ENCODE measurements around the gene RPL29. TPM values are rescaled to one million over a fixed set of nuclear protein-coding genes. Genes with fewer than 3 reads are reported as not detected.
A peak's percentile ranks its signal among the peaks of the same experiment; 100 is the strongest.

RPL29 gene
- total and polyA plus RNA-seq, 2 donors (not counting 3 experiments of a cell fraction or from before 2014, with no cell fraction given): 1,236 to 2,177 TPM

GRCh38 chr3:52001443-52001974, 5.8 kb upstream of the RPL29 start:
- H3K4me3 ChIP-seq (replicated peaks in 1 of 3; ENCODE audit: insufficient read depth in 1 of 3, low read depth in 1 of 3, low read length in 3 of 3): no peak overlapping the region

More at GRCh38 chr3:52001443-52001974, 5.8 kb upstream of the RPL29 start:
- Histone ChIP-seq H3K9me1 (replicated peaks; ENCODE audit: control insufficient read depth, extremely low read depth, insufficient read depth, low read length) (no peaks in the 10 kb centered on the region), H3K36me3 (ENCODE audit: control insufficient read depth in 2 of 2, extremely low read depth in 1 of 2, insufficient read depth in 2 of 2, low read length in 2 of 2) (no peaks in the 10 kb centered on the region), H3K4me2 (ENCODE audit: insufficient read depth, low read length) (no peak overlapping the region), H3K27me3 (ENCODE audit: control insufficient read depth in 2 of 2, insufficient read depth in 2 of 2, low read length in 2 of 2) (no peaks in the 10 kb centered on the region), H3K4me1 (ENCODE audit: control insufficient read depth, extremely low read depth, insufficient read depth, low read length) (peaks cover 13% of the 10 kb centered on the region), H3K9me3 (replicated peaks; ENCODE audit: control insufficient read depth, insufficient read depth, low read length) (no peaks in the 10 kb centered on the region), H3K79me2 (ENCODE audit: control insufficient read depth, insufficient read depth, low read length) (no peaks in the 10 kb centered on the region), H3K9ac (replicated peaks; ENCODE audit: extremely low read depth, insufficient read depth, low read length) (no peak overlapping the region), H3K27ac (ENCODE audit: insufficient read depth, low read depth, low read length) (no peak overlapping the region), H4K20me1 (replicated peaks; ENCODE audit: control insufficient read depth, extremely low read depth, insufficient read depth, low read length) (no peaks in the 10 kb centered on the region), H2AFZ (ENCODE audit: low read depth, low read length) (no peak overlapping the region)
- FAIRE-seq (peak; percentile 88), DNase-seq (ENCODE audit: low read depth, low spot score) (peak; percentile 70)
- CTCF ChIA-PET: interaction anchor here (0.7 to 10.4 kb wide), 35 partner anchors 8 to 411 kb away, joined by 3 to 260 read pairs (median 5); partner anchors contain the start of genes ACY1, DUSP7, PARP3 and POC1A
- POLR2A ChIA-PET: no interaction called here
- intact Hi-C loops (cut with micrococcal nuclease): loop anchor here (1.0 to 5.0 kb wide), 6 partner anchors 52 to 338 kb away; partner anchors contain the start of gene ALAS1
- TF ChIP-seq POLR2AphosphoS5 (IDR thresholded peaks at IDR 0.05; ENCODE audit: insufficient read depth, low read depth, low read length): peak; percentile 34
- TF ChIP-seq CTCF (IDR thresholded peaks at IDR 0.05; ENCODE audit: extremely low read depth in 1 of 2, insufficient read depth in 1 of 2, low read depth in 1 of 2, low read length in 2 of 2): peak; percentile 94 to 97
- no peak for TF ChIP-seq FOS (IDR thresholded peaks at IDR 0.05; ENCODE audit: borderline replicate concordance, insufficient read depth, low read length)
- dilution Hi-C loops (cut with MboI; ENCODE audit: extremely low pct_ligation_motif_present, low sequenced_read_pairs): no loop called here
- no TSS peak for BruUV-seq (replicated peaks)

Data from endothelial cell of umbilical vein (primary cell).